Measurements from ENCODE around the gene ZNF518A. TPM values are rescaled to one million over a fixed set of nuclear protein-coding genes. Genes with fewer than 3 reads are reported as not detected.

The ZNF518A gene
- total RNA-seq, 1 donor from 2014 or later = 23.3 TPM

- intact Hi-C loops (cut with DNase I) = loop anchor here (5.0 kb wide), 1 partner anchor 32 kb away; no protein-coding TSS in a partner anchor
- ATAC-seq (peak; percentile 81 to 83), DNase-seq (peak; percentile 64)
- peaks cover 5% of the 10 kb centered on the region for H3K9me3 ChIP-seq
- H3K36me3 ChIP-seq = no peaks in the 10 kb centered on the region
- peaks cover 63% of the 10 kb centered on the region for H3K27me3 ChIP-seq (ENCODE audit: low read depth)
- H3K4me3 ChIP-seq = peak overlapping the region; percentile 12
- TF ChIP-seq, protein P1, sequence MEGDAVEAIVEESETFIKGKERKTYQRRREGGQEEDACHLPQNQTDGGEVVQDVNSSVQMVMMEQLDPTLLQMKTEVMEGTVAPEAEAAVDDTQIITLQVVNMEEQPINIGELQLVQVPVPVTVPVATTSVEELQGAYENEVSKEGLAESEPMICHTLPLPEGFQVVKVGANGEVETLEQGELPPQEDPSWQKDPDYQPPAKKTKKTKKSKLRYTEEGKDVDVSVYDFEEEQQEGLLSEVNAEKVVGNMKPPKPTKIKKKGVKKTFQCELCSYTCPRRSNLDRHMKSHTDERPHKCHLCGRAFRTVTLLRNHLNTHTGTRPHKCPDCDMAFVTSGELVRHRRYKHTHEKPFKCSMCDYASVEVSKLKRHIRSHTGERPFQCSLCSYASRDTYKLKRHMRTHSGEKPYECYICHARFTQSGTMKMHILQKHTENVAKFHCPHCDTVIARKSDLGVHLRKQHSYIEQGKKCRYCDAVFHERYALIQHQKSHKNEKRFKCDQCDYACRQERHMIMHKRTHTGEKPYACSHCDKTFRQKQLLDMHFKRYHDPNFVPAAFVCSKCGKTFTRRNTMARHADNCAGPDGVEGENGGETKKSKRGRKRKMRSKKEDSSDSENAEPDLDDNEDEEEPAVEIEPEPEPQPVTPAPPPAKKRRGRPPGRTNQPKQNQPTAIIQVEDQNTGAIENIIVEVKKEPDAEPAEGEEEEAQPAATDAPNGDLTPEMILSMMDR (IDR thresholded peaks at IDR 0.05) = no peak
- H3K4me1 ChIP-seq = peaks cover 3% of the 10 kb centered on the region
- no peak overlapping the region for H3K27ac ChIP-seq
These were observed 5.6 kb upstream of the ZNF518A start for GRCh38 chr10:96124230-96125141.

- TF ChIP-seq, protein P1 (IDR thresholded peaks at IDR 0.05) = no peak
- Histone ChIP-seq H3K4me1 (peaks cover 4% of the 10 kb centered on the region), H3K27ac (no peak overlapping the region), H3K36me3 (no peaks in the 10 kb centered on the region), H3K9me3 (peaks cover 5% of the 10 kb centered on the region), H3K4me3 (no peak overlapping the region), H3K27me3 (ENCODE audit: low read depth) (peaks cover 63% of the 10 kb centered on the region)
- DNase-seq = no peak
- intact Hi-C loops (cut with DNase I) = loop anchor here (5.0 kb wide), 1 partner anchor 33 kb away; no protein-coding TSS in a partner anchor
- ATAC-seq = no peak
These were observed 5.0 kb upstream of the ZNF518A start for GRCh38 chr10:96125142-96125515.

DNA sequence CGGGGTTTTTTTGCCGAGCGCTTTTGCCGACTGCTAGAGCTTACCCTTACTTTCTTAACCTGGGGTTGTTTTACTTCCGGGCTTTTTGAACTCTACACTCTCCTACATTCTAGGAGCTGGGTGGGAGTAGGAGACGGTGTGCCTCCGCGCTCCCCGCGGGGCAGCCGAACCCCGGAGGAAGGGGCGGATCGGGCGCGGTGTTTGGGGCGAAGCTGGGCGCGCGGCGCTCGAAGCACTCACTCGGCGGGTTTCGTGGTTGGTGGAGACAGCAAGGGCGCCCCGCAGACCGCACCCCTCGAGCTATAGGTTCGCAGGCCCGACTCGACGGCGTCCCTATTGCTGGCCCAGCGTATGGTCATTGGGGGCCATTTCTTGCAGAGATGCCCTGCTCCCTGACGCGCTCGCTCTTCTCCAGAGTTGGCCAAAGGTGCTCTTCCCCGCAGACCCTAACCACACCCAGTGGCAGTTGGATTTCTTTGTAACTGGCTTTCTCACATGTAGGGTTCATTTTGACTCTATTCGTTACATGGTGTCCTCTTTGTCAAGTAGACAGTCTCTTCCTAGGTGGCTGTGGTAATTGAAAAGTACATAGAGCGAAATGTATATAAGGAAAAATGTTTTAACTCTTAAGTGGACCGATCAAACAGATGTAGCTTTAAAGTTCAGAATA lies 364 bp downstream of the ZNF518A start:
- intact Hi-C loops (cut with DNase I) = no loop called here

DNA sequence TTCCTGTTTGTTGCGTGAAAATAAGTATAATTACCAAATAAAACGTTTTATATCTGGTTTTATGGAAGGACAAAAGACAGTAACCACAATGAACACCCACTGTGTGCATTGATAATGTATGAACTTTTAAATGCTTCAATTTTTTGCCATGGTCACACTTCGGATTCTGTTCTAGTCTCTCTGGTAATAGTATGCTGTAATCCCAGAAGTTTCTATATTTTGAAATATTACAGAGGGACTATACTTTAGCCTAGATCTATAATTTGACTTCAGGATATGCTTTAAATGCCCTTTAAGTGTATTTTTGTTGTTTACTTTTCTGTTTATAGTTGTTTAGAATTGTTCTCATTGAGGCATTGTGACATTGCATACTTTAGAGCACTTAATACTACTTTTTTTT lies 1.5 kb downstream of the ZNF518A start:
- Histone ChIP-seq H3K9me3 (peaks cover 5% of the 10 kb centered on the region), H3K36me3 (peaks cover 34% of the 10 kb centered on the region), H3K27ac (no peak overlapping the region), H3K4me3 (no peak overlapping the region), H3K27me3 (ENCODE audit: low read depth) (peaks cover 17% of the 10 kb centered on the region), H3K4me1 (peaks cover 16% of the 10 kb centered on the region)
- no peak for ATAC-seq
- TF ChIP-seq, protein P1 (IDR thresholded peaks at IDR 0.05) = no peak
- no peak for DNase-seq
- intact Hi-C loops (cut with DNase I) = no loop called here

More for the DNA sequence above, 364 bp downstream of the ZNF518A start:
- Histone ChIP-seq H3K9me3 (peaks cover 5% of the 10 kb centered on the region), H3K4me3 (peak overlapping the region; percentile 87), H3K36me3 (peaks cover 24% of the 10 kb centered on the region), H3K27me3 (ENCODE audit: low read depth) (peaks cover 25% of the 10 kb centered on the region), H3K4me1 (peaks cover 16% of the 10 kb centered on the region), H3K27ac (peak overlapping the region; percentile 100)
- DNase-seq (peak; percentile 81), ATAC-seq (peak; percentile 92 to 93)
- TF ChIP-seq, protein P1 (IDR thresholded peaks at IDR 0.05) = no peak

DNA sequence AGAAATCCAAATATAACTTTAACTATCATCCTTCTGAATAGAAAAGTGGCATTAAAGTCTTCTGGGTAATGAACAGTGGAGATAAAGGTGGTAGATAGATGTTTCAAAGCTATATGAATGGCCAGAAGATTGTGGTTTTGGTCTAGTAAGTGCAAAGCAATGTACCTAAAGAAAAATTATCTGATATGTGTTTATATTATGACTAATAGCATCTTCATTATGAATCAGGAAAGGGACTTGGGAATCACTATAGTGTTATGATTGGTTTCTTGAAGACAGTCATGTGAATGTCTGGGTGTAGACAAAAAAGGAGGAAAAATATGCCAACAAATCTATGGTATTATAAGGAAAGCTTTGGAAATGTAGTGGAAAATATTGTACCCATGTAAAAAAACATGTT lies 3.0 kb downstream of the ZNF518A start:
- Histone ChIP-seq H3K27me3 (ENCODE audit: low read depth) (peaks cover 2% of the 10 kb centered on the region), H3K4me3 (no peak overlapping the region), H3K27ac (no peak overlapping the region), H3K36me3 (peaks cover 49% of the 10 kb centered on the region), H3K4me1 (peaks cover 16% of the 10 kb centered on the region), H3K9me3 (peaks cover 5% of the 10 kb centered on the region)
- TF ChIP-seq, protein P1 (IDR thresholded peaks at IDR 0.05) = no peak
- no peak for ATAC-seq
- intact Hi-C loops (cut with DNase I) = no loop called here
- DNase-seq = no peak

Data from lower lobe of right lung (tissue), 2 donors.